ENCODE data around the gene PAFAH1B2.
"Not testable (repeated sequence)": the region's sequence is repeated elsewhere in the genome, so short reads cannot be mapped to it uniquely, and the experiment has no call there.

PAFAH1B2 gene

GRCh38 chr11:117127171-117127901, 16.8 kb upstream of the PAFAH1B2 start:
- DNase-seq = no peak

DNA sequence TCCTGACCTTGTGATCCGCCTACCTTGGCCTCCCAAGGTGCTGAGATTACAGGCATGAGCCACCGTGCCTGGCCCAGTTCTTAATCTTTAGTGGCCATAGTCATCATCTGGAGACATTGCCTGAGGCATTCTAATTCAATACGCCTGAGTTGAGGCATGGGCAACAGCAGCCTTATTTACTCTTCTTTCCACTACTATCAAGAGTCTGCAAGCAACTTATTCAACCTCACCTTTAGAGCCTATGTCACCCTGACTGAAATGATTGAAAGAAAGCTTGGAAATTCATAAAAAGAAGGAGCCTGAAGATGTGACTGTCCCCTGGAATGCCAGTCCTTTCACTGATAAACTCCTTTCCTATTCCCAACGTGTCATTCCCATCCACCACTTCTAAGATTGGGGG, 15.8 kb upstream of the PAFAH1B2 start:
- DNase-seq = no peak

DNA sequence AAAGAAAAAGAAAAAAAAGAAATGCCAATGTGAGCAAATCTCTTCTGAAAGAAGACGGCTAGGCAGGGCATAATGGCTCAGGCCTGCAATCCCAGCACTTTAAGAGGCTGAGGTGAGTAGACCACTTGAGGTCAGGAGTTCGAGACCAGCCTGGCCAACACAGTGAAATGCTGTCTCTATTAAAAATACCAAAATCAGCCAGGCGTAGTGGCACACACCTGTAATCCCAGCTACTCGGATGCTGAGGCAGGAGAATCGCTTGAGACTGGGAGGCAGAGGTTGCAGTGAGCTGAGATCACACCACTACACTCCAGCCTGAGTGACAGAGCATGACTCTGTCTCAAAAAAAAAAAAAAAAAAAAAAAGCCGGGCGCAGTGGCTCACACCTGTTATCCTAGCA, 13.7 kb upstream of the PAFAH1B2 start:
- DNase-seq = not testable (repeated sequence)

GRCh38 chr11:117130879-117131278, 13.2 kb upstream of the PAFAH1B2 start:
- no peak for DNase-seq

DNA sequence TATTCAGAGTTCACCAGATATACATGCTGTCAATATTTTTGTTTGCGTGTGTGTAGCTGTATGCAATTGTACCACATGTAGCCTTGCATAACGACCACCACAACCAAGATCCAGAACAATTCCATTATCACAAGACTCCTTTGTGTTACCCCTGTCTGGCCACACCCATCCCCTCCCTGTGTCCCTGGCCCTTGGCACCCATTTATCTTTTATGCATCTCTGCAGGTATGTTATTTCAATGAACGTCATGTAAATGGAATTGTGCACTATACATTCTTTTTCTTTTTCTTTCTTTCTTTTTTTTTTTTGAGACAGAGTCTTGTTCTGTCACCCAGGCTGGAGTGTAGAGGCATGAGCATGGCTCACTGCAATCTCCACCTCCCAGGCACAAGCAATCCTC, 9.7 kb upstream of the PAFAH1B2 start:
- DNase-seq = no peak

DNA sequence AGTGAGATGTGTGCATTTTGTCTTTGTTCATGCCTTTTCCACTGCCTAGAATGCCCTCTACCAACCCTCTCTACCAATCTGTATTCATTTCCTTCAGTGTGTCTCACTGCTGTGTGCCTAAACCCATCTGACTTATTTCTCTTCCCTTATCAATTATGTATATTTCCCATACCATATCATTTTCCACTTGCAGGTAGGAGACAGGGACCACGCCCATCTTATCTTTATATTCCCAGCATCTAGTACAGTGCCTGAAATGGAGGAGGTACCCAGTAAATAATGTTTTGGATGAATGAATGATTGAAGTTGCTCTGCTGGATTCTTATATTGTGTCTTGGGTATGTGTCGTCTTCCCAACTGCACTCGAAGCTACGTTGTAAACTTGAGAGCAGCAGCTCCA, 9.1 kb upstream of the PAFAH1B2 start:
- DNase-seq = peak; percentile 34

DNA sequence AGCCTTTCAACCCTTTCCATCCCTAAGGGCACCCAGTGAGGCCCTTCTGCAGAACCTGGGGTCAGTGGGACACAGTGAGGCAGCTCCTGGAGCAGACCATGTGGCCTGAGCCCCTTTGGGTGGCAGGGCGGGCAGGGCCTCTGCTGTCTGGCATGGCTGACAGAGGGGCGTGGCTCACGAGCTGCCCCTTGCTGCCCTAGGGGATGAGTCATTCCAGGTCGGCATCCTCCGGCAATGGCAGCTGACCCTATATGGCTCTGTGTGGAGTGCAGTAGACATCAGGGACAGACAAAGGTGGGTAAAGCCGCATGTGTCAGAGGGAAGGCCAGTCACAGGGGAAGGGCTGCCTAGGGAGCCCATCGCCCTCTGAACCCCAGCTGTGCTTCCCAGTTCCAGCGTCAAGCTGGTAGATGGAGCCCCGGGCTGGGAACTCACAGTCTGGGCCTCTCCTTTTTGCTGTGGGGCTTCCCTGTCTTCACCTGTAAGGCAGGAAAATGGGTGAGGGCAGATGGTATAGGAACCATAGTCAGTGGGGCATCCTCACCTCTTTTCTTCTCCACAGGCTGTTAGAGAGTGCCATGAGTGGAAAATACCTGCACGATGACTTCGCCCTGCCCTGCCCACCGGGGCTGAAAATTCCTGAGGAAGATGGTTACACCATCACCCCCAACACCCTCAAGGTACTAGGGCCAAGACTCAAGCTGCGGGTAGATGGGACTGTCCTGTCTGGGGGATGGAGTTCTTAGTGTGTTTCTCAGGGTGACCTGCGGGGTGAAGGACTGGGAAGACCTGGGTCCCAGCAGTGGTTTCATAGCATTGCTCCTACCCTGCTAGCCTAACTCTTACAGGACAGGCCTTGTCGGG, 6.6 kb upstream of the PAFAH1B2 start:
- not testable (repeated sequence) for DNase-seq

GRCh38 chr11:117143390-117143789, 697 bp upstream of the PAFAH1B2 start:
- DNase-seq = peak; percentile 82

DNA sequence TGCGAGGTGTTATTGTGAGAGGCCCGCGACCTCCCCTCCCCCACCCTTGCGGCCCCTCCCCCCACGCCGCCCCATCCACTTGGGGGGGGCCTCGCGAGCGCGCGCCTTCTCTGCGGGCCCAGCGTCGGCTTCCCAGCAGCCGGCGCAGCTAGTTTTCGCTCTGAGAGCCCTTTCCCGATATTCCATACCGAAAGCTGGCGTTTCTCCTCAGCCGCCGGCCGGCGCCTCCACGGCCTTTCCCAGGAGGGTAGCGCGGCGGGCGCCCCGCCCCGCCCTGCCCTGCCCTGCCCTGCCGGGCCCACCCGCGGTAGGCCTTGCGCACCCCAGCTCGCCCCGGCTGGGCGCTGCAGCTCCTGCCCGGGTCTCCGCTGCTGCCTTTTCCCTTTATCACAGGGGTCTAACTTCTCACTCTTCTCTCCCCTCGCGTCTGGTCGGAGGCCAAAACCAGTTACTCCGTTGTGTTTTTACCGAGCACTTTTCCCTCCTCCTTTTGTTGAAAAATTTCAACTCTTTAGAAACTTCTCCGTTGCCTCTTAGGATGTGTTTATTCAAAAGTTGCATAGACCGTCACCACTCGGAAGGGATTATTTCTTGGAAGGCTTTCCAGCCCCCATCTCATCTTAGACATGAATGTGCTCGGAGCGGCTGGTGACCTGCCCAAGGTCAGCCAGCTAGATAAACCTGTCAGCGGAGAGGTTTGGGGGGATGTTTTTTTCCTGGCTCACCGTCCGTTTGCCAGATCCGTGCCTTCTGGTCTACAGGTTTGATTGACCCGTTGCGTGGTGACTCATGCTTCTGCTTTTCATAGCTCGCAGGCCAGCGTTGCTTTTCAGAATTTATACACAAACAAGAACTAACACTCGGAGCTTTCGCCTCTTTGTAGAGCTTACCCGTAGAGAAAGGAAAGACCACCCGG, 648 bp downstream of the PAFAH1B2 start:
- DNase-seq = peak; percentile 81

- DNase-seq = peak; percentile 76
Observed at GRCh38 chr11:117145393-117145761, 1.3 kb downstream of the PAFAH1B2 start.

DNA sequence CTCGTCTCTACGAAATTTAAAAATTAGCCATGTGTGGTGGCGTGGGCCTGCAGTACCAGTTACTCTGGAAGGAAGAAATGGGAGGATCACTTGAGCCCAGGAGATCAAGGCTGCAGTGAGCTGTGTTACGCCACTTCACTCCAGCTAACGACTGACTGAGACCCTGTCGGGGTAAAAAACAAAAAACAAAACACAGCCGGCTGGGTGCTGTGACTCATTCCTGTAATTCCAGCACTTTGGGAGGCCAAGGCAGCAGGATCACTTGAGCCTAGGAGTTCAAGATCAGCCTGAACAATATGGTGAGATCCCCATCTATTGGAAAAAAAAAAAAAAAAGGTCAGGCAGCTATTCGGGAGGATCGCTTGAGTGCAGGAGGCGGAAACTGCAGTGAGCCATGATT, 2.4 kb downstream of the PAFAH1B2 start:
- DNase-seq = no peak

- DNase-seq = no peak
Observed at GRCh38 chr11:117152066-117152465, 8.0 kb downstream of the PAFAH1B2 start.

- DNase-seq = no peak
Observed at GRCh38 chr11:117154468-117154867, 10.4 kb downstream of the PAFAH1B2 start.

DNA sequence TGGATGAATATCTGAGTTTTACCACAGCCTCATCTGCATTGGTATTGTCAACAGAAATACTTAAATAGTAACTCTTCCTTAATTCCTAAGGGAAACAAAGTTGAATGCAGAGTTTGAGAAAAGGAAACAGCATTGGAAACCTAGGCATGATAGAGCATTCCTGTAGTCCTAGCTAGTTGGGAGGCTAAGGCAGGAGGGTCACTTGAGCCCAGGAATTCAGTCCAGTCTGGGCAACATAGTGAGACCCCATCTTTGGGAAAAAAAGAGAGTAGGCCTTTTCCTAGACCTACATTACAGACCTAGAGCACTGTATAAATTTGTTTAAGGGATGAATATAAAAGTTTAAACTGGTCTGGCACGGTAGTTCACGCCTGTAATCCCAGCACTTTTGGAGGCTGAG, 13.4 kb downstream of the PAFAH1B2 start:
- no peak for DNase-seq

GRCh38 chr11:117159892-117160291, 15.8 kb downstream of the PAFAH1B2 start:
- DNase-seq = no peak

DNA sequence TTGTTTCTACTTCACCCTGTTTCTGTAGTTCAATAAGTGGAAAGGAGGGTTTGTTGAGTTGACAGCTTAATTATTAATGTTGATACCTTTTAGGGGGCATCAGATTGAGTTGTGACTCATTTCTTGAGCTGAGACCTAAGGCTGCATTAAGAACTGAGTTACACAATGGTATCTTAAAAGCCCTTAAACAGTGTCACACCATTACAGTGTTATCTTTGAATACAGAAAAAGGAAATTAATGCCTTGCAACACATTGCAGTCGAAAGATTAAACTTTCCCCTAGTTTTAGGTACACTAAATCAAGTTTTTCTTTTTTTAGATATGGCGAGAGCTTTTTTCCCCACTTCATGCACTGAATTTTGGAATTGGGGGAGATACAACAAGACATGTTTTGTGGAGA, 16.7 kb downstream of the PAFAH1B2 start:
- DNase-seq = peak; percentile 79

- no peak for DNase-seq
Observed at GRCh38 chr11:117166491-117166890, 22.4 kb downstream of the PAFAH1B2 start.

DNA sequence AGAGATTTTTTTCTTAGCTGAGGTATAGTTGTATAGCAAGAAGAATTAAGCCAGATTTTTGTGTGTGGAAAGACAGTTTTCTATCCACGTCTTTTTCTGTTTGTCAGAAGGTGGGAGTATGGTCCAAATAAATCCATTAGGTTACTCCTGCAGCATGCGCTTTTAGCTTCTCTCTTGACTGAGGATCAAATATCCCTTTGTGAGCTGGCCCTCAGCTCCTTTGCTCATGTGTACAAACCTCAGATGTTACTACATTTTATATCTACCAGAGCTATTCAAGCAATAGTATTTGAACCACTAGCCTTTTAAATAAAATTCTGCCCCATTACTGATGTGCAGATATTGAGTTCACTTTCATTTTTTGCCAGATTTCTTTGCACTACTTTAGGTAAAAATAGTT, 25.6 kb downstream of the PAFAH1B2 start:
- DNase-seq = no peak

DNA sequence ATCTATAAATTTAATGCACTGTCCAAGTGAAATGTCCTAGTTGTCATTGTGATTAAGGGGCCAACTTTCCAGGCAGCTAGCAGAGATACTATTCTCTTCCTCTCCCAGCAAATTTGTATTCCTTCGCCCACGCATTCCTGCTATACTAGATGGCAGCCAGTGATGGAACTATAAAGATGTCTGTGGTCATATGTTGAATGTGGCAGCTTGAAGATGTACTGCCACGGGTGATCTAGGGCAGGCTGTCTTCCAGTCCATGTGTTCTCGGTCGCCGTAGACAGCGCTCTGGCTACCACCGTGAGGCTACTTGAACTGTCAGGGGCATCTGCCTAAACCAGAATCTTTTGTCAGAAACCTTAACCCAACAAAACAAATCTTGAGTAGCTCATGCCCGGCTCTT, 26.1 kb downstream of the PAFAH1B2 start:
- DNase-seq = no peak

GRCh38 chr11:117171007-117171403, 26.9 kb downstream of the PAFAH1B2 start:
- no peak for DNase-seq

DNA sequence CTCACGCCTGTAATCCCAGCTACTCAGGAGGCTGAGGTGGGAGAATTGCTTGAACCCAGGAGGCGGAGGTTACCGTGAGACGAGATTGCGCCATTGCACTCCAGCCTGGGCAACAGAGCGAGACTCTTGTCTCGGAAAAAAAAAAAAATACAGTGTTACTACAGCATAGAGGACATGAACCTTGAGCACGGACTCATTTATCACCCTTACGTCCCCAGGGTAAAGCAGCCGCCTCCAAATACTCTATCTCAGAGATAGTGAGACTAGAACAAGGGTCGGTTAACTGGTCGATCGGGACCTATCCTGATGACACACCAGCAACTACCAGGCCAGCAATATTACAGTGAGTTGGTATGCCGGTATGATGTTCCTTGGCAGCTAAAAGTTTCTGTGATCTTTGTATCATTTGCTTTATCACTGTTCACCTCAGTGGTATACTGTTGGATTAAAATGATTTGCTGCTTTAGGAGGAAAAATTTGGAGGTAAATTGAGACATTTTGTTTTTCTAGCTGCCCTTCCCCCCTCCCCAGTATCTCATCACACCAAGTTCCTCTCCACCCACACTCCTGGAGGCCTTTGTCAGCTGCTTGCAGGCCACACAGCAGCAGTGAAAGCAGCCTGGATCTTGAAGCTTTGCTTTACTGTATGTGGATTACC, 27.4 kb downstream of the PAFAH1B2 start:
- peak; percentile 66 for DNase-seq

GRCh38 chr11:117172724-117173421, 28.8 kb downstream of the PAFAH1B2 start:
- peak; percentile 27 for DNase-seq

Measured in hematopoietic multipotent progenitor cell treated with erythropoietin and hydrocortisone succinate and interleukin-3 and kit ligand, for 6 days (in vitro differentiated cells).